Neural crest cell (in vitro differentiated cells): Measurements from ENCODE around the gene CCDC18. TPM values are rescaled to one million over a fixed set of nuclear protein-coding genes. Genes with fewer than 3 reads are reported as not detected.

Source experiments
- DNase-seq: peaks from one replicate; pipeline ENCODE4 v3.0.0; 2021; ENCODE audit warnings: low read depth, mixed read lengths, low spot score
- H3K27ac Mint-ChIP-seq: one replicate; pipeline ENCODE4 v1.8.0; 2021; ENCODE audit warnings: mild to moderate bottlenecking, mixed read lengths; ENCODE audit not compliant: unreplicated experiment
- H3K27me3 Mint-ChIP-seq: 2 replicates; pipeline ENCODE4 v1.8.0; 2021; ENCODE audit warnings: low read depth, mild to moderate bottlenecking, mixed read lengths
- H3K36me3 Mint-ChIP-seq: 2 replicates; pipeline ENCODE4 v1.8.0; 2021; ENCODE audit warnings: low read depth, mild to moderate bottlenecking, mixed read lengths
- H3K4me1 Mint-ChIP-seq: 2 replicates; pipeline ENCODE4 v1.8.0; 2021; ENCODE audit warnings: mixed read lengths
- H3K4me3 Mint-ChIP-seq: one replicate; pipeline ENCODE4 v1.8.0; 2021; ENCODE audit warnings: mild to moderate bottlenecking, mixed read lengths
- H3K9me3 Mint-ChIP-seq: 2 replicates; pipeline ENCODE4 v1.8.0; 2021; ENCODE audit warnings: mixed read lengths
- total RNA-seq: library from RNA; stranded (reverse); gene quantifications from 2 replicates; pipeline ENCODE4 v1.2.1, GENCODE V29; 2021
- TF ChIP-seq, protein P1 (sequence below): fragments of 200-600 bp; sonication (generic); conservative IDR thresholded peaks from 2 replicates; pipeline ENCODE4 v1.5.0; 2021; ENCODE audit warnings: antibody characterized with exemption, mild to moderate bottlenecking

The CCDC18 gene
- total RNA-seq, 1 donor from 2014 or later: 21.0 TPM

DNA sequence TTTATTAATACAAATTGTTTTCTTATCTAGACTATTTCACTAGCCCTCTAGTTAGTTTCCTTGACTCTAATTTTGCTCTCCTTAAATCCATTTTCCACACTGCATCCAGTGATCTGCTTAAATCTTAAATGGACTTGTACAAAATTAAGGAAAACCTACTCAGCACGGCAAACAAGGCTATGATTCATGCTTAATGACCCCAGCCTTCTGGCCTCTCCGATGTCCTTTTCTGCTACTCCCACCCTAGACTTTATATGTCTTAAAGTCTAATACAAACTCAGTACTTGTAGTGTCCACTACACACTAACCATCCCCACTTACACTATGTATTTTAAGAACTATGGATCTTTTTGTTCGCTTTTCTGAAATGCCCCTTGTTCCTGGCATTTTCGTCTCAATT, 2.5 kb upstream of the CCDC18 start:
- Mint-ChIP-seq H3K27ac (no peak overlapping the region), H3K4me1 (peaks cover 42% of the 10 kb centered on the region), H3K36me3 (peaks cover 5% of the 10 kb centered on the region), H3K9me3 (no peaks in the 10 kb centered on the region), H3K27me3 (no peaks in the 10 kb centered on the region), H3K4me3 (peak overlapping the region; percentile 92)
- DNase-seq: no peak
- TF ChIP-seq, protein P1, sequence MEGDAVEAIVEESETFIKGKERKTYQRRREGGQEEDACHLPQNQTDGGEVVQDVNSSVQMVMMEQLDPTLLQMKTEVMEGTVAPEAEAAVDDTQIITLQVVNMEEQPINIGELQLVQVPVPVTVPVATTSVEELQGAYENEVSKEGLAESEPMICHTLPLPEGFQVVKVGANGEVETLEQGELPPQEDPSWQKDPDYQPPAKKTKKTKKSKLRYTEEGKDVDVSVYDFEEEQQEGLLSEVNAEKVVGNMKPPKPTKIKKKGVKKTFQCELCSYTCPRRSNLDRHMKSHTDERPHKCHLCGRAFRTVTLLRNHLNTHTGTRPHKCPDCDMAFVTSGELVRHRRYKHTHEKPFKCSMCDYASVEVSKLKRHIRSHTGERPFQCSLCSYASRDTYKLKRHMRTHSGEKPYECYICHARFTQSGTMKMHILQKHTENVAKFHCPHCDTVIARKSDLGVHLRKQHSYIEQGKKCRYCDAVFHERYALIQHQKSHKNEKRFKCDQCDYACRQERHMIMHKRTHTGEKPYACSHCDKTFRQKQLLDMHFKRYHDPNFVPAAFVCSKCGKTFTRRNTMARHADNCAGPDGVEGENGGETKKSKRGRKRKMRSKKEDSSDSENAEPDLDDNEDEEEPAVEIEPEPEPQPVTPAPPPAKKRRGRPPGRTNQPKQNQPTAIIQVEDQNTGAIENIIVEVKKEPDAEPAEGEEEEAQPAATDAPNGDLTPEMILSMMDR: no peak

DNA sequence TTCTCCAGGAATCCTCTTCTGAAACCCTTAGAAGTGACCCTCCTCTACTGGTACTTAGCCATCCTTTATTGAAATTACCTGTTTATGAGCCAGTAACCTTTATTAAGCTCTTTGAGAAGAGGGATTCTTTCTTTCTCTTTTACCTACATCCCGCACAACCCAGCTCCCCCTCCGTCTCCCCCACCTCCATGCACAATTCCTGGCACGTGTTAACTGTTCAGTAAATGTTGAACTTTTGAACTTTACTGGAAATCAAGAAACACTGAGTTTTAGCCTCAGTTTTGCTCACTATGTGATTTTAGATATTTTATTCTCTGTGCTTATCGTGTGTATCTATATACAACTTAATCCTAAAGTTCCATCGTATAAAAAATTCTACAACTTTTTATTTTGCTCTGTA, 2.1 kb upstream of the CCDC18 start:
- DNase-seq: no peak
- H3K4me3 Mint-ChIP-seq: peak overlapping the region; percentile 92
- no peaks in the 10 kb centered on the region for H3K27me3 Mint-ChIP-seq
- peaks cover 39% of the 10 kb centered on the region for H3K4me1 Mint-ChIP-seq
- peaks cover 5% of the 10 kb centered on the region for H3K36me3 Mint-ChIP-seq
- no peak overlapping the region for H3K27ac Mint-ChIP-seq
- TF ChIP-seq, protein P1: no peak
- H3K9me3 Mint-ChIP-seq: no peaks in the 10 kb centered on the region

DNA sequence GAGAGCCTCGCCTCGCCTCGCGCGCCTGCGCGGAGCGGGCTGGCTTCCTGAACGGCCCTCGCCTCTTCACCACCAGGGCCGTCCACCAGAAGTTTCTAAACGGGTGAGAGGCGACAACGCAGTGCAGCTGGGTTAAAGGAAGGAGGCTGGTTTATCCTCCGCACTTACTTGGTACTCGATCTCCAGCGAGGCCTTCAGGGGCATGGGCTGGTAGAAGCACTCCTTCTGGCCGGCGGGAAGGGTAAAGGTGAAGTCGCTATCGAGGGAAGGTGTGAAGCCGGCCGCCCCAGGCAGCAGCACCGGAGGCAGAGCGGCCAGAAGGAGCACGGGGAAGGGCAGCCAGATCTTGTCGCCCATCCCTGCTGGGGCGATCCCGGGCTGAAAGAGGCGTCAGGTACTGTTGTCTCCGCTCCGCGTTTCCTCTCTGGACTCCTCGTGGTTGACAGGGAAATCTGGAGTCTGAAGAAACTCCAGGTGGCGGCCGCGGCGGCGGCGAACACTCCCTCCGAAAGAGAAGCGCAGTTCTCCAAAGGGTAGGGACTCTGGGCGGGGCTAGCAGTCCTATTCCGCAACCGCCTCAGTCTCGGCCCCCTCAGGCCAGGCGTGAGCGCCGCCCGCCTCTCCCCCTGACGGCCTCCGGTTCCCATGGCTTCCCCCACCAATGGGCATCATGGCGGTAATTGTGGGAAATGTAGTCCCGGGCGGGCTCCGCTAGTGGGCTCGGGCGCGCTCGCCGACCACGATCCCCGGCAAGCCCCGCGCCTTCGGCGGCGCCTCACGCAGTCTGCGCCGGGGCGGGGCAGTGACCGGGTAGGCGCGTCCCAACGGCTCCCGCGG, 420 bp upstream of the CCDC18 start, which contains the start of gene TMED5:
Gene TMED5, minus strand, starts transcription at position 528 of the 837 bp plus-strand sequence. Its CDS starts 171 bp downstream, at position 357.
- H3K9me3 Mint-ChIP-seq: no peaks in the 10 kb centered on the region
- DNase-seq: peak; percentile 92

DNA sequence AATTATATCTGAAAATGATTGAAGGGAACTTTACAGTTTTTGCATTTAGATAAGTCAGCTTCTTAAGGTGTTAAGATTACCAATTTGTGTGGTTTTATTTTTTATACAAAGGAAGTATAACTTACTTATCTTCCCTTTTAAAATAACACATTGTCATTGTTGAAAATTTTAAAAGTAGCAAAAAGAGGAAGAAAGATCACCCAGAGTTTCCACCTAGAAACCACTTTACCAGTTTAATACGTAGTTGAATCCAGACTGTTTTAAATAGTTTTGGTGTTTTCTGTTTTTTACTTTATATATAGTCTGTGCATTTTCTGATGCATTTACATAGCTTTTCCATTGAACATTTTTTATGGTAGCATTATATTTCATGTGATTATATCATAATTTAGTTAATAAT, 6.1 kb downstream of the CCDC18 start:
- Mint-ChIP-seq H3K9me3 (no peaks in the 10 kb centered on the region), H3K4me3 (no peak overlapping the region), H3K27me3 (no peaks in the 10 kb centered on the region), H3K36me3 (no peaks in the 10 kb centered on the region), H3K27ac (no peak overlapping the region), H3K4me1 (peaks cover 9% of the 10 kb centered on the region)
- TF ChIP-seq, protein P1: no peak
- DNase-seq: no peak

More for the DNA sequence above, 420 bp upstream of the CCDC18 start, which contains the start of gene TMED5:
- Mint-ChIP-seq H3K36me3 (no peaks in the 10 kb centered on the region), H3K27ac (peak within 1 kb of the TSS; percentile 99), H3K27me3 (no peaks in the 10 kb centered on the region), H3K4me3 (peak within 1 kb of the TSS; percentile 92), H3K4me1 (peaks cover 32% of the 10 kb centered on the region)
- TF ChIP-seq, protein P1: peak; percentile 52

DNA sequence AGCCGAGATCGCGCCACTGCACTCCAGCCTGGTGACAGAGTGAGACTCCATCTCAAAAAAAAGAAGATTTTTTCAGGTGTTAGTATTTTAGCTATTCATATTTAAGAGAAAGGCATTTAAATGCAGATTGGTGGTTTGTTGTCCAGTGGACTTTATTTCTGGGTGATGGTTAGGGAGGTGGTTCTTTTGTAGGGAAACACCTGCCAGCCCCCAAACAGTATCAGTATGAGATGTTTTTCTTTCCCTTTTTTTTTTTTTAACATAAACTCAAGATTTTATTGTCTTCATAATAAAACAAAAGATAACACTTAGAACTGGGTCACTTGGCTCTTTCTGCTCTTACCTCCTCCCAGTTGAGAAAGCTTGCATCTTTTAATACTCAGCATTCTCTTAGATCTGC, 9.9 kb downstream of the CCDC18 start:
- H3K27me3 Mint-ChIP-seq: no peaks in the 10 kb centered on the region
- H3K4me1 Mint-ChIP-seq: no peaks in the 10 kb centered on the region
- DNase-seq: no peak
- H3K9me3 Mint-ChIP-seq: no peaks in the 10 kb centered on the region
- no peak overlapping the region for H3K27ac Mint-ChIP-seq
- TF ChIP-seq, protein P1: no peak
- no peaks in the 10 kb centered on the region for H3K36me3 Mint-ChIP-seq
- no peak overlapping the region for H3K4me3 Mint-ChIP-seq
